Mesendoderm (in vitro differentiated cells): ENCODE data around the gene FGD4.
A peak's percentile ranks its signal among the peaks of the same experiment; 100 is the strongest.

ENCODE experiments used
- DNase-seq: peaks from one replicate; pipeline ENCODE4 v3.0.0; 2013
- H2AK5ac ChIP-seq: 2 replicates; pipeline ENCODE4 v1.6.1; 2013; ENCODE audit warnings: low read length, inconsistent platforms
- H2BK120ac ChIP-seq: 2 replicates; pipeline ENCODE4 v1.6.1; 2013; ENCODE audit warnings: low read depth, mild to moderate bottlenecking, low read length, moderate library complexity, mixed read lengths
- H2BK15ac ChIP-seq: replicated peaks from 2 replicates; pipeline ENCODE4 v1.6.1; 2013; ENCODE audit warnings: low read depth, mild to moderate bottlenecking, moderate library complexity
- H2BK5ac ChIP-seq: 2 replicates; pipeline ENCODE4 v1.6.1; 2013; ENCODE audit warnings: low read length, inconsistent platforms
- H3K18ac ChIP-seq: 2 replicates; pipeline ENCODE4 v1.6.1; 2013; ENCODE audit warnings: mild to moderate bottlenecking, low read length, mixed read lengths
- H3K23ac ChIP-seq: one replicate; pipeline ENCODE4 v1.6.1; 2013; ENCODE audit warnings: low read length
- H3K27ac ChIP-seq: 2 replicates; pipeline ENCODE4 v1.5.1; 2013; ENCODE audit warnings: low read depth, mild to moderate bottlenecking, inconsistent platforms, low read length, moderate library complexity
- H3K27me3 ChIP-seq: 2 replicates; pipeline ENCODE4 v1.6.1; 2013; ENCODE audit warnings: low read length, control low read depth, mild to moderate bottlenecking, inconsistent platforms; ENCODE audit not compliant: insufficient read depth, poor library complexity
- H3K36me3 ChIP-seq: 2 replicates; pipeline ENCODE4 v1.6.1; 2013; ENCODE audit warnings: low read length, inconsistent platforms; ENCODE audit not compliant: control insufficient read depth, insufficient read depth
- H3K4ac ChIP-seq: one replicate; pipeline ENCODE4 v1.6.1; 2013; ENCODE audit warnings: low read depth, mild to moderate bottlenecking, low read length, moderate library complexity
- H3K4me1 ChIP-seq: 2 replicates; pipeline ENCODE4 v1.6.1; 2013; ENCODE audit warnings: low read depth, low read length, inconsistent platforms; ENCODE audit not compliant: control insufficient read depth
- H3K4me2 ChIP-seq: 2 replicates; pipeline ENCODE4 v1.6.1; 2013; ENCODE audit warnings: low read length
- H3K4me3 ChIP-seq: 2 replicates; pipeline ENCODE4 v1.5.1; 2013; ENCODE audit warnings: mild to moderate bottlenecking, low read length
- H3K56ac ChIP-seq: one replicate; pipeline ENCODE4 v1.6.1; 2013; ENCODE audit warnings: low read length
- H3K79me1 ChIP-seq: 2 replicates; pipeline ENCODE4 v1.6.1; 2013; ENCODE audit warnings: low read length, inconsistent platforms
- H3K79me2 ChIP-seq: 2 replicates; pipeline ENCODE4 v1.6.1; 2013; ENCODE audit warnings: mild to moderate bottlenecking, low read length; ENCODE audit not compliant: control insufficient read depth, insufficient read depth
- H3K9ac ChIP-seq: 2 replicates; pipeline ENCODE4 v1.6.1; 2013; ENCODE audit warnings: low read length, inconsistent platforms
- H4K5ac ChIP-seq: one replicate; pipeline ENCODE4 v1.6.1; 2013; ENCODE audit warnings: low read length
- H4K8ac ChIP-seq: one replicate; pipeline ENCODE4 v1.6.1; 2013; ENCODE audit warnings: low read depth, mild to moderate bottlenecking, control low read depth, low read length, moderate library complexity
- WGBS: extraction: QIAGEN DNeasy Blood & Tissue Kit; methylation state at CpG from one replicate; pipeline ENCODE4 v1.1.7; 2013; ENCODE audit warnings: low lambda C conversion rate, missing lambda C conversion rate; ENCODE audit not compliant: insufficient coverage; ENCODE audit errors: extremely low coverage; 5-methylcytosine and 5-hydroxymethylcytosine counted together

The FGD4 gene

GRCh38 chr12:32686340-32686739 lies 287.0 kb downstream of the FGD4 start:
- peaks cover 4% of the 10 kb centered on the region for H3K79me1 ChIP-seq
- no peak for DNase-seq
- no peak overlapping the region for H3K9ac ChIP-seq
- no peak overlapping the region for H4K5ac ChIP-seq
- no peak overlapping the region for H4K8ac ChIP-seq
- H3K4ac ChIP-seq = no peak overlapping the region
- no peak overlapping the region for H3K4me2 ChIP-seq
- no peak overlapping the region for H3K27ac ChIP-seq
- no CpG with 5 or more reads among the region's 1 CpG for WGBS
- H3K79me2 ChIP-seq = peaks cover 57% of the 10 kb centered on the region
- no peak overlapping the region for H2BK120ac ChIP-seq
- no peak overlapping the region for H3K56ac ChIP-seq
- no peak overlapping the region for H3K23ac ChIP-seq
- H2BK15ac ChIP-seq = no peak overlapping the region
- no peak overlapping the region for H3K4me3 ChIP-seq
- H3K18ac ChIP-seq = no peak overlapping the region
- H3K36me3 ChIP-seq = no peaks in the 10 kb centered on the region
- H2AK5ac ChIP-seq = no peak overlapping the region
- H2BK5ac ChIP-seq = no peak overlapping the region
- H3K27me3 ChIP-seq = no peaks in the 10 kb centered on the region
- H3K4me1 ChIP-seq = no peaks in the 10 kb centered on the region

GRCh38 chr12:32688786-32689185 lies 289.4 kb downstream of the FGD4 start:
- H2BK15ac ChIP-seq = no peak overlapping the region
- no peak overlapping the region for H2BK5ac ChIP-seq
- no peak overlapping the region for H4K8ac ChIP-seq
- no peak overlapping the region for H2BK120ac ChIP-seq
- no peak overlapping the region for H3K18ac ChIP-seq
- DNase-seq = peak; percentile 44
- H3K4ac ChIP-seq = no peak overlapping the region
- H3K56ac ChIP-seq = no peak overlapping the region
- H4K5ac ChIP-seq = no peak overlapping the region
- peaks cover 3% of the 10 kb centered on the region for H3K79me1 ChIP-seq
- no peak overlapping the region for H3K23ac ChIP-seq
- H3K79me2 ChIP-seq = peaks cover 51% of the 10 kb centered on the region
- H3K9ac ChIP-seq = no peak overlapping the region
- no peak overlapping the region for H2AK5ac ChIP-seq
- H3K27me3 ChIP-seq = no peaks in the 10 kb centered on the region
- H3K4me3 ChIP-seq = no peak overlapping the region
- no peaks in the 10 kb centered on the region for H3K36me3 ChIP-seq
- no peak overlapping the region for H3K27ac ChIP-seq
- no peaks in the 10 kb centered on the region for H3K4me1 ChIP-seq
- no peak overlapping the region for H3K4me2 ChIP-seq

- Histone ChIP-seq H3K79me2 (peaks cover 51% of the 10 kb centered on the region), H3K4me2 (no peak overlapping the region), H3K36me3 (no peaks in the 10 kb centered on the region), H3K4me3 (no peak overlapping the region), H3K56ac (no peak overlapping the region), H2BK120ac (no peak overlapping the region), H2BK5ac (no peak overlapping the region), H3K27me3 (no peaks in the 10 kb centered on the region), H3K18ac (no peak overlapping the region), H4K8ac (no peak overlapping the region), H4K5ac (no peak overlapping the region), H3K27ac (no peak overlapping the region), H3K4me1 (no peaks in the 10 kb centered on the region), H2AK5ac (no peak overlapping the region), H3K23ac (no peak overlapping the region), H3K9ac (no peak overlapping the region), H3K79me1 (peaks cover 8% of the 10 kb centered on the region), H3K4ac (no peak overlapping the region), H2BK15ac (no peak overlapping the region)
- DNase-seq = no peak
- no CpG with 5 or more reads among the region's 8 CpGs for WGBS
Observed at GRCh38 chr12:32690927-32691326, 291.6 kb downstream of the FGD4 start.

GRCh38 chr12:32692358-32692757 lies 293.0 kb downstream of the FGD4 start:
- no peak overlapping the region for H4K8ac ChIP-seq
- H3K23ac ChIP-seq = no peak overlapping the region
- H2BK15ac ChIP-seq = no peak overlapping the region
- no peak overlapping the region for H3K4ac ChIP-seq
- no peak overlapping the region for H3K9ac ChIP-seq
- no peak overlapping the region for H3K56ac ChIP-seq
- DNase-seq = no peak
- no CpG with 5 or more reads among the region's 1 CpG for WGBS
- no peak overlapping the region for H2BK120ac ChIP-seq
- no peaks in the 10 kb centered on the region for H3K27me3 ChIP-seq
- no peak overlapping the region for H2BK5ac ChIP-seq
- no peak overlapping the region for H2AK5ac ChIP-seq
- H3K27ac ChIP-seq = no peak overlapping the region
- H3K18ac ChIP-seq = no peak overlapping the region
- no peaks in the 10 kb centered on the region for H3K36me3 ChIP-seq
- no peak overlapping the region for H3K4me3 ChIP-seq
- no peak overlapping the region for H4K5ac ChIP-seq
- H3K4me2 ChIP-seq = no peak overlapping the region
- H3K79me2 ChIP-seq = peaks cover 46% of the 10 kb centered on the region
- peaks cover 8% of the 10 kb centered on the region for H3K79me1 ChIP-seq
- H3K4me1 ChIP-seq = no peaks in the 10 kb centered on the region

GRCh38 chr12:32693036-32693435 lies 293.7 kb downstream of the FGD4 start:
- no peak overlapping the region for H3K4me2 ChIP-seq
- H4K8ac ChIP-seq = no peak overlapping the region
- no peak overlapping the region for H3K23ac ChIP-seq
- H2BK5ac ChIP-seq = no peak overlapping the region
- no peak overlapping the region for H2BK120ac ChIP-seq
- WGBS = no CpG with 5 or more reads among the region's 1 CpG
- no peak overlapping the region for H4K5ac ChIP-seq
- H3K36me3 ChIP-seq = no peaks in the 10 kb centered on the region
- no peak overlapping the region for H3K4me3 ChIP-seq
- peaks cover 9% of the 10 kb centered on the region for H3K79me1 ChIP-seq
- no peaks in the 10 kb centered on the region for H3K27me3 ChIP-seq
- H3K9ac ChIP-seq = no peak overlapping the region
- H2BK15ac ChIP-seq = no peak overlapping the region
- no peak overlapping the region for H3K4ac ChIP-seq
- H3K79me2 ChIP-seq = peaks cover 45% of the 10 kb centered on the region
- no peak overlapping the region for H3K18ac ChIP-seq
- DNase-seq = no peak
- H3K27ac ChIP-seq = no peak overlapping the region
- peaks cover 2% of the 10 kb centered on the region for H3K4me1 ChIP-seq
- H3K56ac ChIP-seq = no peak overlapping the region
- no peak overlapping the region for H2AK5ac ChIP-seq
